ENCODE measurements around the gene SLC38A6. TPM values are rescaled to one million over a fixed set of nuclear protein-coding genes. Genes with fewer than 3 reads are reported as not detected.

The SLC38A6 gene
- total RNA-seq, 4 donors from 2014 or later: 11.1 to 19.1 (median 12.0) TPM

DNA sequence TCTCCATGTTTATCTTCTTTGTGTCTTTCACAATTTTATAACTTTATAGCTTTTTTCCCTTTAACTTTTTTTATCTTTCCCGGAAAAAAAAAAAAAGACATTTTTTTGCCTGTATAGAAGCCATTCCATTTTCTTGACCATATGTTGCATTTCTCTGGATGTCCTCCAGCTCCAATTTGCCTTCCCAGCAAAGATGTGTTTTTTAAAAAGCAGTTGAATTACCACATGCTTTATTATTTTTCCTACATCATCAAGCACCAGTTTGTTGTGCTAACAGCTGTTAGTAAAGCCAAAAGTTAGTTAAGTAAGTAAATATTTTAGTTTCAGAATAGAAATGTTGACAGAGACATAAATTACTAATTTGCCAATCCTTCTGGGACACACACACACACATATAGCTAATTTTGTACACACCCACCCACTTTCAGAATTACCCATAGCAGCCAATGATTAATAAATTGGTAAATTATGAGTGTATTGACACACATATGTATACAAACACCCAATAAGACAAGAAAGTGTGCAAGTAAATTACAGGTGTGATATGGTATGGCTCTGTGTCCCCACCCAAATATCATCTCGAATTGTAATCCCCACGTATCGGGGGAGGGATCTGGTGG lies 118.3 kb downstream of the SLC38A6 start:
- Histone ChIP-seq H3K9me3 (peaks cover 0 to 6% (median 3%) of the 10 kb centered on the region in 4 donors), H3K4me3 (no peak overlapping the region), H3K36me3 (no peaks in the 10 kb centered on the region), H3K27ac (replicated peaks in 1 of 4) (no peak overlapping the region), H3K27me3 (no peaks in the 10 kb centered on the region), H3K4me1 (peaks cover 27 to 32% (median 30%) of the 10 kb centered on the region in 4 donors)
- DNase-seq (ENCODE audit: extremely low spot score): peak; percentile 24
- intact Hi-C loops (cut with DNase I): no loop called here
- TF ChIP-seq EP300 (IDR thresholded peaks at IDR 0.05): no peak
- no peak for TF ChIP-seq CTCF (IDR thresholded peaks at IDR 0.05)
- TF ChIP-seq POLR2AphosphoS5 (IDR thresholded peaks at IDR 0.05): no peak
- TF ChIP-seq POLR2A (IDR thresholded peaks at IDR 0.05; ENCODE audit: low read depth): no peak
- 71% methylated on average over 4 of the region's 4 CpGs for WGBS

GRCh38 chr14:61101803-61102548 lies 120.9 kb downstream of the SLC38A6 start:
- 20% methylated on average over 4 of the region's 4 CpGs for WGBS
- Histone ChIP-seq H3K27ac (replicated peaks in 1 of 4) (peak overlapping the region; percentile 71 to 78 (median 75)), H3K9me3 (peaks cover 0 to 6% (median 3%) of the 10 kb centered on the region in 4 donors), H3K27me3 (no peaks in the 10 kb centered on the region), H3K4me1 (peaks cover 29 to 41% (median 39%) of the 10 kb centered on the region in 4 donors), H3K36me3 (no peaks in the 10 kb centered on the region), H3K4me3 (no peak overlapping the region)
- DNase-seq (ENCODE audit: extremely low spot score): peak; percentile 68
- intact Hi-C loops (cut with DNase I): no loop called here
- TF ChIP-seq EP300 (IDR thresholded peaks at IDR 0.05): peak; percentile 41
- TF ChIP-seq CTCF (IDR thresholded peaks at IDR 0.05): no peak
- TF ChIP-seq POLR2A (IDR thresholded peaks at IDR 0.05; ENCODE audit: low read depth): no peak
- peak in 1 of 2 donors; percentile 39 for TF ChIP-seq POLR2AphosphoS5 (IDR thresholded peaks at IDR 0.05)

Small RNA genes lying within 50 kb of the gene (small RNA-seq; reads per million reads assigned to genes)
- 0 reads per million in 3 donors for gene RNU6-398P

Other genes with a start within 250 kb of the SLC38A6 start
- gene MNAT1, start 246.5 kb upstream of the SLC38A6 start, total RNA-seq: 10 to 100 TPM; 34.9 to 48.2 (median 38.1) TPM
- gene TRMT5, start 166 bp upstream of the SLC38A6 start, total RNA-seq: 10 to 100 TPM in 2 of 4 donors, 1 to 10 TPM in 2; 8.6 to 12.0 (median 9.4) TPM

All from esophagus muscularis mucosa (tissue), 4 donors.